ENCODE measurements around the gene PPP1R14D.

Gene PPP1R14D

GRCh38 chr15:40832903-40833302 is 4.4 kb upstream of the PPP1R14D start:
- no peaks in the 10 kb centered on the region for H3K9me3 ChIP-seq (ENCODE audit: insufficient read depth, low read depth, low read length)
- no peaks in the 10 kb centered on the region for H3K36me3 ChIP-seq (ENCODE audit: insufficient read depth, low read depth, low read length)
- no peak overlapping the region for H3K9ac ChIP-seq (ENCODE audit: low read depth, low read length)

DNA sequence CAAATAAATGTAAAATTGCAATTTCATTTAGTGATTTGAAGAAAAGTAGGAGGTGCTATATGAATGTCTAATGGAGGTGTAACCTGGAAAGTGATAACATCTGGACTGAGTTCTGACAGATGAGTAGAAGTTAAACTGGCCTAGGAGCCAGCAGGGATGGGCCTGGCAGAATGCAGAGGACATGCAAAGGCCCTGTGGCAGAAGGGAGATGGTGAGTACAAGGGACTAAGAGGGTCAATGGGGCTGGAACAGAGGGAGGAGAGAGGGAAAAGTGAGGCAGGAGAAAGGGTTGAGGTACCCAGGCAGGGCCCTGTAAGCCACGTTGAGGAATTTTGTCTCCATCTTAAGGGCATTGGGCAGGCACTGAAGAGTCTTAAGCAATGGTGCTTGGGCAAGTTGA is 3.4 kb upstream of the PPP1R14D start:
- H3K4me3 ChIP-seq (ENCODE audit: low read length): no peak overlapping the region
- H3K36me3 ChIP-seq (ENCODE audit: insufficient read depth, low read depth, low read length): no peaks in the 10 kb centered on the region

More at GRCh38 chr15:40832903-40833302, 4.4 kb upstream of the PPP1R14D start:
- Histone ChIP-seq H3K27me3 (ENCODE audit: insufficient read depth, low read length) (no peaks in the 10 kb centered on the region), H3K27ac (ENCODE audit: low read length) (no peak overlapping the region), H3K4me3 (ENCODE audit: low read length) (no peak overlapping the region), H3K4me1 (ENCODE audit: insufficient read depth, low read length) (no peaks in the 10 kb centered on the region)

GRCh38 chr15:40830884-40831283 is 2.4 kb upstream of the PPP1R14D start:
- H3K9ac ChIP-seq (ENCODE audit: low read depth, low read length): no peak overlapping the region
- H3K4me3 ChIP-seq (ENCODE audit: low read length): no peak overlapping the region
- H3K27me3 ChIP-seq (ENCODE audit: insufficient read depth, low read length): no peaks in the 10 kb centered on the region
- no peaks in the 10 kb centered on the region for H3K4me1 ChIP-seq (ENCODE audit: insufficient read depth, low read length)
- H3K27ac ChIP-seq (ENCODE audit: low read length): no peak overlapping the region
- H3K36me3 ChIP-seq (ENCODE audit: insufficient read depth, low read depth, low read length): no peaks in the 10 kb centered on the region
- H3K9me3 ChIP-seq (ENCODE audit: insufficient read depth, low read depth, low read length): no peaks in the 10 kb centered on the region

More for the DNA sequence above, 3.4 kb upstream of the PPP1R14D start:
- H3K27me3 ChIP-seq (ENCODE audit: insufficient read depth, low read length): no peaks in the 10 kb centered on the region
- H3K9me3 ChIP-seq (ENCODE audit: insufficient read depth, low read depth, low read length): no peaks in the 10 kb centered on the region
- H3K9ac ChIP-seq (ENCODE audit: low read depth, low read length): no peak overlapping the region
- no peaks in the 10 kb centered on the region for H3K4me1 ChIP-seq (ENCODE audit: insufficient read depth, low read length)
- H3K27ac ChIP-seq (ENCODE audit: low read length): no peak overlapping the region

GRCh38 chr15:40829115-40829514 is 607 bp upstream of the PPP1R14D start:
- H3K9ac ChIP-seq (ENCODE audit: low read depth, low read length): no peak overlapping the region
- no peaks in the 10 kb centered on the region for H3K9me3 ChIP-seq (ENCODE audit: insufficient read depth, low read depth, low read length)
- no peaks in the 10 kb centered on the region for H3K4me1 ChIP-seq (ENCODE audit: insufficient read depth, low read length)
- H3K27ac ChIP-seq (ENCODE audit: low read length): no peak overlapping the region
- no peaks in the 10 kb centered on the region for H3K36me3 ChIP-seq (ENCODE audit: insufficient read depth, low read depth, low read length)
- H3K4me3 ChIP-seq (ENCODE audit: low read length): no peak overlapping the region
- H3K27me3 ChIP-seq (ENCODE audit: insufficient read depth, low read length): no peaks in the 10 kb centered on the region

DNA sequence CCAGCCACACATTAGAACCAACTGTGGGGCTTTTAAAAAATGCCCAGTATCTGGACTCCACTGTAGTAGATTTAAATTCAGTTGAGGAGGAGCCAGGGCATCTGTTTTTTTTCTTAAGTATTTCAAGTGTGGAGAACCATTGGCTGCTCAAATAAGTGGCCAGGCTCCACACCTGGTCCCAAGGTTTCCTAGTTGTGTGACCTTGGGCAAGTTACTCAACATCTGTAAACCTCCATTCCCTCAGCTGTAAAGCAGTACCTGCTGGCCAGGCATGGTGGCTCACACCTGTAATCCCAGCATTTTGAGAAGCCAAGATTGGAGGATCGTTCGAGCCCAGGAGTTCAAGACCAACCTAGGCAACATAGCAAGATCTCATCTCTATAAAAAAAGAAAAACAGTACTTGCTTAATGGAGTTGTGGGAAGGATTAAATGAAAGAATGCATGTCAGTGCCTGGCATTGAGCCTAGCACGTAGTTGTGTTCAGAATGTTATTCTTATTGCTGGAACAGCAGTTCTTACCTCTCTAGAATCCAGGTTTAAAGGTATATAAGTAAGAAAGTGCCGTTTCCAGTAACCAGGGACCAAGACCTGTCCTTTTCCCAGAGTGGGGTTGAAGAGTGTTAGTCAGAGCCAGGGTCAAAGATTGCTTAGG is 2.0 kb downstream of the PPP1R14D start:
- no peaks in the 10 kb centered on the region for H3K27me3 ChIP-seq (ENCODE audit: insufficient read depth, low read length)
- H3K36me3 ChIP-seq (ENCODE audit: insufficient read depth, low read depth, low read length): no peaks in the 10 kb centered on the region
- H3K27ac ChIP-seq (ENCODE audit: low read length): no peak overlapping the region
- H3K9me3 ChIP-seq (ENCODE audit: insufficient read depth, low read depth, low read length): no peaks in the 10 kb centered on the region
- H3K4me3 ChIP-seq (ENCODE audit: low read length): no peak overlapping the region
- H3K4me1 ChIP-seq (ENCODE audit: insufficient read depth, low read length): no peaks in the 10 kb centered on the region
- no peak overlapping the region for H3K9ac ChIP-seq (ENCODE audit: low read depth, low read length)

DNA sequence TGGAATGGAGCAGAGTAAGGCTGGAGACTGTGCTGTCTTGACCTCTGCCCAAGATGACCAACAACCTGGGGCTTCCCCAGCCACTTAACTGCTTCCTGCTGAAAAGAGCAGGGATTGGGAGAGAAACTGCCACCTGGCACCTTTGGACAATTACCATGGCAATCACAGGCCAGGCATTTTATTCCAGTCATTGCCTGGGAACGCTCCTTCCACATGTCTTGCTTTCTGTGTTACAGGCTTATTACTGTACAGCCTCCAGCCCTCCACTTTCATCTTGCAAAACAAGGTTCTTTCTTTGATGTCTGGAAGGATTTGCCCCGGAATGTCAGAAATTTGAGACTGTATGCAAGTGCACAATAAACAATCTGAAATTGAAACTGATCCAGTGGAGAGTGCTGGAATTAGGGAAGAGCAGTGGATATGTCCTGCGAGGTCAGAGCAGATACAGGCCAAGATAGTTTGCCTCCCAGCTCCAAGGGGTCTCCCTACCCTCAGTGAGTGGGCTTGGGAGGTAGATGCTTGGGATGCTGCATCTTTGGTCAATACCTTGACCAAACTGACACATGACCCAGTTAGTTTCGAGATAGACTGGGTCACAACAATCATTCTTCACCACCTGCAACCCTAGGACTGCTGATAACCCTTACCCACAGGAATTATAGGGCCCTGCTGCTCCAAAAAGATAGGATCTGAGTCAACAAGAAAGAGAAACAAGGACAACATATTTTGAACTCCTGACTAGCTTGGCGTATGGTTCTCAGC is 2.7 kb downstream of the PPP1R14D start:
- Histone ChIP-seq H3K36me3 (ENCODE audit: insufficient read depth, low read depth, low read length) (no peaks in the 10 kb centered on the region), H3K27me3 (ENCODE audit: insufficient read depth, low read length) (no peaks in the 10 kb centered on the region), H3K9me3 (ENCODE audit: insufficient read depth, low read depth, low read length) (no peaks in the 10 kb centered on the region), H3K4me1 (ENCODE audit: insufficient read depth, low read length) (no peaks in the 10 kb centered on the region), H3K9ac (ENCODE audit: low read depth, low read length) (no peak overlapping the region), H3K4me3 (ENCODE audit: low read length) (no peak overlapping the region), H3K27ac (ENCODE audit: low read length) (no peak overlapping the region)

DNA sequence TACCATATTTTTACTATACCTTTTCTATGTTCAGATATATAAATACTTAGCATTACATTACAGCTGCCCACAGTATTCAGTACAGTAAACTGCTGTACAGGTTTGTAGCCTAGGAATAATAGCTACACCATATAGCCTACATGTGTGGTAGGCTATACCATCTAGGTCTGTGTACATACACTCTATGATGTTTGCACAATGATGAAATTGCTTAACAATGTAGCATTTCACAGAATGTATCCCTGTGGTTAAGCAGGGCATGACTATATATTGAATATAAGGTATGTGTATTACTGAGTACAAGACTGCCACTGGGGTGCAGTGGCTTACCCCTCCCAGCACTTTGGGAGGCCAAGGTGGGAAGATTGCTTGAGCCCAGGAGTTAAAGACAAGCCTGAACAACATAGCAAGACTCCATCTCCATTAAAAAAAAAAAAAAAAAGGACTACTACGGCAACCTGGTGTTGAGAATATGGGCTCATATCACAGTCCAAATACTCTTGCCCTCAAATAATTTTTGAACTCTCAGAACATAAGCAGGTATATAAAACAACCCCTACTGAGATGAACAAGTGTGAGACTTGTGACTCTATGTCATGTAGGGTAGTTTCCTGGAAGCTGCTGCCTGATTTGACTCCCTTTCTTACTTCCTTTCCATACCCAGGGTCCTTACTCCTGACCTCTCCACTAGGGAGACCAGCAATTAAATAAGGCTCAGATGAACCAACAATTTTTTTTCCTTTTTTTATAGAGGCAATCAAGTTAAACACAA is 4.8 kb downstream of the PPP1R14D start:
- Histone ChIP-seq H3K9ac (ENCODE audit: low read depth, low read length) (no peak overlapping the region), H3K4me3 (ENCODE audit: low read length) (no peak overlapping the region), H3K36me3 (ENCODE audit: insufficient read depth, low read depth, low read length) (no peaks in the 10 kb centered on the region), H3K27me3 (ENCODE audit: insufficient read depth, low read length) (no peaks in the 10 kb centered on the region), H3K9me3 (ENCODE audit: insufficient read depth, low read depth, low read length) (no peaks in the 10 kb centered on the region), H3K27ac (ENCODE audit: low read length) (no peak overlapping the region), H3K4me1 (ENCODE audit: insufficient read depth, low read length) (no peaks in the 10 kb centered on the region)

DNA sequence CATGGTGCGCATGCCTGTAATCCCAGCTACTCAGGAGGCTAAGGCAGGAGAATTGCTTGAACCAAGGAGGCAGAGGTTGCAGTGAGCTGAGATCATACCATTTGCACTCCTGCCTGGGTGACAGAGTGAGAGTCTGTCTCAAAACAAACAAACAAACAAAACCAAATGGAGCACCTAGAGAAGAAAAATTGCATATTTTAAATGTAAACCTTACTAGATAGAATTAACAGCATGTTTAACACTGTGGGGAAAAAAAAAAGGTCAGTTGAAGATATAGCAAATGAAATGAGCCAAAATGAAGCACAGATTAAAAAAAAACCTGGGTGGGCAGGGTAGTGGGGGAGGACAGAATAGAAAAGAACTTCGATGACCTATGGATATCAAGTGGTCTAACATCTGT is 7.3 kb downstream of the PPP1R14D start:
- Histone ChIP-seq H3K27ac (ENCODE audit: low read length) (no peak overlapping the region), H3K4me3 (ENCODE audit: low read length) (no peak overlapping the region), H3K9ac (ENCODE audit: low read depth, low read length) (no peak overlapping the region), H3K27me3 (ENCODE audit: insufficient read depth, low read length) (no peaks in the 10 kb centered on the region), H3K4me1 (ENCODE audit: insufficient read depth, low read length) (no peaks in the 10 kb centered on the region), H3K36me3 (ENCODE audit: insufficient read depth, low read depth, low read length) (no peaks in the 10 kb centered on the region), H3K9me3 (ENCODE audit: insufficient read depth, low read depth, low read length) (no peaks in the 10 kb centered on the region)

GRCh38 chr15:40819048-40819447 is 9.5 kb downstream of the PPP1R14D start:
- no peaks in the 10 kb centered on the region for H3K4me1 ChIP-seq (ENCODE audit: insufficient read depth, low read length)
- H3K36me3 ChIP-seq (ENCODE audit: insufficient read depth, low read depth, low read length): peaks cover 4% of the 10 kb centered on the region; the same call in 1 of the 2 replicates
- H3K9ac ChIP-seq (ENCODE audit: low read depth, low read length): no peak overlapping the region
- H3K4me3 ChIP-seq (ENCODE audit: low read length): no peak overlapping the region
- H3K9me3 ChIP-seq (ENCODE audit: insufficient read depth, low read depth, low read length): no peaks in the 10 kb centered on the region
- H3K27me3 ChIP-seq (ENCODE audit: insufficient read depth, low read length): no peaks in the 10 kb centered on the region
- H3K27ac ChIP-seq (ENCODE audit: low read length): no peak overlapping the region

- Histone ChIP-seq H3K9me3 (ENCODE audit: insufficient read depth, low read depth, low read length) (no peaks in the 10 kb centered on the region), H3K27ac (ENCODE audit: low read length) (no peak overlapping the region), H3K9ac (ENCODE audit: low read depth, low read length) (no peak overlapping the region), H3K4me3 (ENCODE audit: low read length) (no peak overlapping the region), H3K36me3 (ENCODE audit: insufficient read depth, low read depth, low read length) (peaks cover 10% of the 10 kb centered on the region; the same call in 1 of the 2 replicates), H3K27me3 (ENCODE audit: insufficient read depth, low read length) (no peaks in the 10 kb centered on the region), H3K4me1 (ENCODE audit: insufficient read depth, low read length) (no peaks in the 10 kb centered on the region)
Measured at GRCh38 chr15:40815042-40815698, 13.3 kb downstream of the PPP1R14D start.

DNA sequence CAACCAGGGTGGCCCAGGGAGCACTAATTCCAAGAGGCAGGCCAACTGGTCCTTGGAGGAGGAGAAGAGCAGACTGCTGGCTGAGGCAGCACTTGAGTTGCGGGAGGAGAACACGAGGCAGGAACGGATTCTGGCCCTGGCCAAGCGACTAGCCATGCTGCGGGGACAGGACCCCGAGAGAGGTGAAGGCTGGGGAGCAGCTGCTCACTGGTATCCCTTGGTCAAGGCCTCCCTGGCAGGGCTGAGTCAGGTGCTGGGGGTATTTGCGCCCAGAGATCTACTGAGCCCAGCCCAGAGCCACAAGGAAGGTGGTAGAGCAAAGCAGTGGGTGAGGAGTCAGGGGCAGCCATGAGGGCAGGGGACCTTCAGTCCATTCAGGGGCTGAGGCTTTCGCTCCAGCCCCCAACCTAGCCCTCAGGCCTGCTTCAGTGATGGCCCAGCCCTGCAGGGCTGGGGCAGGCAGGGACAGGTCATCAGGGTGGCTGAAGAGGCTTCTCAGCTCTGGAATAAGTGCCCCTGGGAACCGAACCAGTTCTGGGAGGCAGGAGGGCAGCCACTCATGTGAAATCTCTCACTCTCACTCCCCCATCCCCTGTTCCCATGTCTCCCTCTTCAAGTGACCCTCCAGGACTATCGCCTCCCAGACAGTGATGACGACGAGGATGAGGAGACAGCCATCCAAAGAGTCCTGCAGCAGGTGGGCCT is 15.6 kb downstream of the PPP1R14D start:
- Histone ChIP-seq H3K36me3 (ENCODE audit: insufficient read depth, low read depth, low read length) (peaks cover 10% of the 10 kb centered on the region; the same call in 1 of the 2 replicates), H3K4me3 (ENCODE audit: low read length) (no peak overlapping the region), H3K27ac (ENCODE audit: low read length) (no peak overlapping the region), H3K4me1 (ENCODE audit: insufficient read depth, low read length) (no peaks in the 10 kb centered on the region), H3K27me3 (ENCODE audit: insufficient read depth, low read length) (no peaks in the 10 kb centered on the region), H3K9ac (ENCODE audit: low read depth, low read length) (no peak overlapping the region), H3K9me3 (ENCODE audit: insufficient read depth, low read depth, low read length) (no peaks in the 10 kb centered on the region)
